Stimulated activated CD4-positive, alpha-beta T cell treated with anti-CD3 and anti-CD28 coated beads, Interleukin-12 subunit alpha, Interleukin-12 subunit beta, amount 100 ng/mL, for 48 hours (primary cell): Measurements from ENCODE around the gene SCARB1.

Experiments used
- DNase-seq, 3 donors: peaks; one replicate each; pipeline ENCODE4 v3.0.0-alpha.2; 2020; ENCODE audit warnings: low read depth in 2 of 3, low spot score in 1 of 3

The SCARB1 gene

DNA sequence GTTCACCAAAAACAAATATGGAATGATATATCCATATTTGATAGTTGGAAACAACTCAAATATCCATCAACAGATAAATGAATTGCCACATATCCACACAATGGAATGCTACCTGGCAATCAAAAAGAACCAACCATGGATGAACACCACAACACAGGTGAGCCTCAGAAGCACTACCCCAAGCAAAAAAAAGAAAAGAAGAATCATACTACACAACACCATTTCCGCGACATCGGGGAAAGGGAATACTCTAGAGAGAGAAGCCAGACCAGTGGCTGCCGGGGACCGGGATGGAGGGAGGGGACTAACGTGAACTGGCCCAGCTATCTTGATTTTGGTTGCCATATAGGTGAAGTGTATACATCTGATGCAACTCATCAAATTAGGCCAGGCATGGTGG, 41.4 kb downstream of the SCARB1 start:
- no peak for DNase-seq

DNA sequence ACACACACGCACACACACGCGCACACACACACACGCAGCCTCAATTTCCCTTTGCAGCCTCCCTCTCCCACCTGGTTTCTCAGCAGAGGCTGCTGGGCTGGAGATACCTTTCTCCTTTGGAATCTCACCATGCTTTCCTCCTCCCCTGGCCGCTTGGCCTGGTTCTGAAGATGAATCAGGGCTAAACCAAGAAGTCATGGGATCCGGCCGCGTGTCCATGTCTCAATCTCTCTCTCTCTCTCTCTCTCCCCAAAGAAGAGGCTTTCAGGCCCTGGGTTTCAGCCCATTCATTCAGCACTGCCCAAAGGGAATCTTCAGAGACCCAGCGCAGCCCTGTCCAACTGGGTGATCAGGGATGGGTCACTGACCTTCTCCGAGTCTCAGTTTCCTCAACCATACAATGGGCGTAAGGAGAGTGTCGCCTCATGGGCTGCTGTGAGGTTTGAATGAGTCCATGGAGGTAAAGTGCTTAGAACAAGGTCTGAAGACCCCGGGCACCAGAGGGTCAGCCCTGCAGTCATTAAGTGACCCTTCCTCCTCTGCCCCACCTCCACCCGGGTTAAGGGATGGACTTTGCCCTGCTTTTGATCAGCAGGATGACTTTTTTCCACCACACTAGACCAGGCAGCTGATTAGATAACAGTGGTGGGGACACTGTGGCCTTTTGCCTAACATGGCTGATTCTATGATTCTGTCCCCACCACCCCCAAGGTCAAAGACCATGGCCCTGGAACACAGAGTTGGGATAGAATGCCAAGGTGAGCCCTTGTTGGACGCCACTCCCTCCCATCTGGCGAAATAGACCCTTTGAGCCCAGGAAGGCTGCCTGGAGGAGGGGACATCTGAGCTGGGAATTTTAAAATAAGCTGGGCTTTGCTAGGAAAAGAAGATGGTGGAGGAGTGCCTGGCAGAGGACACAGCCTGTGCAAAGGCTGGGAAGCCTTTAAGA, 42.1 kb downstream of the SCARB1 start:
- no peak for DNase-seq

DNA sequence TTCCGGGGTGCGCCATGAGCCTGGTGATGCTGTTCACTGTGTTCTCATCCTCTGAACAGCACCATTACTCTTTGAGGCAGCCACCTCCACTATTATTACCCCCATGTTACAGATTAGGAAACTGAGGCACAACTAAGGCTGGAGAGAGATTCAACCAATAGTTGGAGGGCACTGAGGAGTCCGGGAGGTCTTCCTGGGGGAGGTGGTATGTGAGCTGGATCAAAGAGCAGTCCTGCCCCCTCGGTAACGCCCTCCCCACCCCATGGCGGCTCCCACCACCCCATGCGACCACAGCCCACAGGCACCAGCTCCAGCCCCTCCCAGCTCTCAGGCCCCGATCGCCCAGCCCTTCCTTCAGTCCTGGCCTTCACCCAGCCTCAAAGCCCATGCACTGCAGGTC, 43.5 kb downstream of the SCARB1 start:
- DNase-seq = no peak

DNA sequence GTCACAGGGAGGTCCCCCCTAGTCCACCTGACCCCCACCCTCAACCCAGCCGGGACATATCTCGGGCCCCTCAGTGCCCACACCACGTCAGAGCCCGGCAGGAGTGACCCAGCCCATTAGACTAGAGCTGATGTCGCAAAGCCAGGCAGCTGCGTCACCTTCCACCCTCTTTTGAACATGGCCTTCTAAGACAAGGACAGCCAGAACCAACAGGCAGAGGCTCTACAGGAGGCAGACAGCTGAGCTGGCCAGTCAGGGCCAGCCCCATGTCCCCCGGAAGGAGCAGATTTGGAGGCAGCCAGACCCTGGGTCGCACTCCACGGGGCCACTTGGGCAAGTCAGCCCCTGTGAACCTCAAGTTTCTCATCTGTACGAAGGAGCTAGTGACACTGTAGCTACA, 44.1 kb downstream of the SCARB1 start:
- no peak for DNase-seq

DNA sequence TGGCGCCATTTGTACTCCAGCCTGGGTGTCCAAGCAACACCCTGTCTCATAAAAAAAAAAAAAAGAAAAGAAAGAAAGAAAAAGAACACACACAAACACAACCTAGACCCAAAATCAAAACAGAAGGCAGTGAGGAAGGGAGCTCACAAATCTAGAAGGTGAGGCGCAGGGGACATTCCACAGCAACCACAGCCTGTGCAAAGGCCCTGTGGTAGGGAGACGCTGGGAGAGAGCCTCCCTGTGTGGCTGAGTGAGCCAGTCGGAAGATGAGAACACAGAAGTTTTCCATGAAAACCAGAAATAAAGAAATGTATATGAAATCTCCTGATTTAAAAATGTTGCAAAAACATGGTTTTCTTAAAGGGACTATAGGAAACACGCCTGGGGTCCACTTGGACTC, 44.6 kb downstream of the SCARB1 start:
- no peak for DNase-seq

DNA sequence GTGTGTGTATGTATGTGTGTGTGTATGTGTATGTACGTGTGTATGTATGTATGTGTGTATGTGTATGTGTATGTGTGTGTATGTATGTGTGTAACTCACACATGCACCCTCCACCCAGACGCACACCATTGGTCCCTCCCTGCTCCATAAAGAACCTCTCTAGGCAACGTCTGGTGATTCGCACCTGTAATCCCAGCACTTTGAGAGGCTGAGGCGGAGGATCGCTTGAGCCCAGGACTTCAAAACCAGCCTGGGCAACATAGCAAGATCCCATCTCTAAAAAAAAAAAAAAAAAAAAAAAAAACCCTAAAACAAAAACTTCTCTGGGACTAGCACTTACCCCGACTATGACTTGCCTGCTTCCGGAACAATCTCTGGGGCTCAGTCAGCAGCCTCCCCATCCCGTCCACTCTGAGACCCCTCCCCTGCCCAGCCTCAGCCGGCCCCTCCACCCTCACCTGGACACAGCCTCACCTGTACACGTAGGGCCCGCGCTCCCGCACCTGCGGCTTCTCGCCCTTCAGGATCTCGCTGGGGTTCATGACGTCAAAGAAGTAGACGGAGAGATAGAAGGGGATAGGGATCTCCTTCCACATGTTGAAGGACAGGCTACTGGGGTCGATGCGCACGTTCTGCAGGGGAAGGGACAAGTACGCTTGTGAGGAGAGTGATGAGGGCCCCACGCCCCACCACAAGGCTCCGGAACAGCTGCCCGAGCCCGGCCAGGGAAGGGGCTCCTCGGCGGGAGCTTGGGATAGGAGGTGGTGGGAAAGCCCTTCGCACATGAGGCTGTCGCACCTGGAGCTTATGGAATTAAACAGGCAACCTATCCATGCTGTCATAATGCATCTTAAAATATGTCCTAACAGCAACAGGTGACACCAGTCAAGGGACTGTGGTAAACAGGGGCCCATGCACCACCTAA, 46.3 kb downstream of the SCARB1 start:
- no peak for DNase-seq

DNA sequence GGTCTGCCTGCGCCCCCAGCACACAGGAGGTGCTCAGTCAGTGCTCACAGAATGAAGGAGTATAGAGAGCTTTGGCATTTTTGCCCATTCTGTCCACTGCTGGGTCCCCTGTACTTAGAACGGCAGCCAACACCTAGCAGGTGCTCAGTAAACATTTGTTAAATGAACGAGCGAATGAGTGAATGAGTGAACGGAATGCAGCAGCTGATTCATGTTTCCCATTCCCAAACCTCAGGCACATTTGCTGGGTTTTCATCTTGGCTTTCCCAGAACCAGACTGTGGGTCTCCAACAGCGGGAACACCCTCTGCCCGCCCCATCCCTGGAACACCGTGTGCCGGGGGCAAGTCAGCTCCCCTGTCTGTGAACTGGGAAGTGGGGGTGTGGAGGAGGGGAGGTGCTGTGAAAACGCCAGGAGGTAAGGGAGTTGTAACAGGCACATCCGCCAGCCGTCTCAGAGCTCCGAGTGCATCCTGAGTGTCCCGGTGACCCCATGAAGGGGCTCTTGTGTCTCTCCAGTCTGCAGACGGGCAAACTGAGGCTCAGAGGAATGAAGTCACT, 47.3 kb downstream of the SCARB1 start:
- DNase-seq = no peak

DNA sequence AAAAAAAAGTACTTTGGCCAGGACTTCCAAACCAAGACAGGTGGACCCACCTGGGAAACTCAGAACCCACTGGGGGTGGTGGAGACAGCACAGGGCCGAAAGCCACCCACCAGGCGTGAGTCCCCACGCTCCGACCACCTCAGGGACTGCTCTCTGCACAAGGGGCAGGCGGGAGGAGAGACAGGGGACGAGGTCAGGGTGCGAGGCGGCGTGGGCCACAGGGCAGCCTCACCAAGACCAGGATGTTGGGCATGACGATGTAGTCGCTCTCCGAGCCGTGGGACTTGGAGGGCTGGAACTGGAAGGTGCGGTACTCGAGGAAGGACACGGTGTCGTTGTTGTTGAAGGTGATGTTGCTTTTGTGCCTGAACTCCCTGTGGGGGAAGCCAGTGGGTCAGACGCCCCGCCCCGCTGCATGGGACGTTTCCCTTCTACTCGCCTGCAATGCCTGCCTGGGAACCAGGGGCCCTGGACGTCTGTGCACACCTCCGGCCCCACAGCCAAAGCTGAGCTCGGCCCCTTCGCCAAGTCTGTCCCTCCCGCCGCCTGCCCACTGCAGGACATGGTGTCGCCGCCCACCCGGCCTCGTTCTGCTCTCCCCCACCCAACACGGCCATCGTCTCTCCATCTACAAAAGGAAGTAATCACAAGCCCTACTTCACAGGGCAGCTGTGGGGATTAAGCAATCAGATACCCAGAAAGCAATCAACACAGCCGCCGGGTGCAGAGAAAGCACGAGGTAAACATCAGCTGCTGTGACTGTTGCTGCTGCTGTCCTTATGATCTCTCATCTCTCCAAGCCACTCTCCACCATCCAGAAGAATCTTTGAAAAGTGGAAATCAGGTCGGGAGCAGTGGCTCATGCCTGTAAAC, 48.7 kb downstream of the SCARB1 start:
- no peak for DNase-seq

DNA sequence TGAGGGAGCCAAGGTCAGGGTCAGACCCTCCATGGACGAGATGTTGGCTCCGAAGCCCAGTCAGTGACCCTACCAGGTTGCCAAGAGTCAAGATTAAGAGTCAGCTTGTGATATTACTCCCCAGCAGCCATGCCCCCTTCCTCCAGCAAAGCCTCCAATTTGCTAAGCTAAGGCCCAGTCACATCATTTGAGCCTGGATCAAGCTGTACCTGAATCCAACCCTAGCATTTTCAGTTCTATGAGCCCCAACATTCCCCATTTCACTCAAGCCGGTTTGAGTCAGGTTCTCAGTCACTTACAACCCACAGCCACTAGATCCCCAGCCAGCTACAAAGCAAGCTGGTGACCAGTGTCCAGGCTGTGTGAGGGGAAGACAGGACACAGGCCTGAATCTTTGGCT, 49.9 kb downstream of the SCARB1 start:
- no peak for DNase-seq

DNA sequence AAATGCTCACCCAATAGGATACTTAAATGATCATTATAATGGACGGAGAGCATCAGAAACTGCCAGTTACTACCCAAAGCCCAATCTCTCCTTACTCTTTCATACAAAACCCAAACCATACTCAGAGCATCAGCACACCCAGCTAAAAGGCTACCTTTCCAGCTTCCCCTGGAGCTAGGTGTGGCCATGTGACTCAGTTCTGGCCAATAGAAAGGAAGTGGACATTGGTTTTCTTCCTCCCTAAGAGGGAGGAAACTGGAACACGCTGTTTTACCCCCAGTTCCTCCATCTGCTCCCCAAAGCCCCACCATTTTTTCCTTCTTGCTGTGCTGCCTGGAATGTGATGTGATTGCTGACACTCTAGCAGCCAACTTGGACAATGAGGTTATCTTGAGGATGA, 50.7 kb downstream of the SCARB1 start:
- DNase-seq = no peak

DNA sequence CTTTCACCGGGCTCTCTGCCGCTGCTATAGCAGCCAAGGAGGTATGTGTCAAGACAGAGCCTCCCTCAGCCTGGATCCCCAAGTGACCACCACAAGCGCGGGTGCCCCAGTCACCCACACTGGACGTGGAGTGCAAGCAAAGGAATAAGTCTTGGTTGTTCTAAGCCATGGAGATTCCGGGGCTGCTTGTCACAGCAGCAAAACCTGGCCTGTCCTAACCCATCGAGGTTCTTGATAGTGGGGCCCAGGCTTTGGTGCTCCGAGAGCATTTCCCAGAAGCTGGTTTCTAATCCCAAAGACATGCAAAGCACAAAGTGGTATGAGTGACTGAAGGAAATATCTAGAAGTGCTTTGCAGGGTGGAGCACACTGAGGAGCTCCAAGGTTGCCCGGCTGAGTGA, 51.3 kb downstream of the SCARB1 start:
- no peak for DNase-seq

DNA sequence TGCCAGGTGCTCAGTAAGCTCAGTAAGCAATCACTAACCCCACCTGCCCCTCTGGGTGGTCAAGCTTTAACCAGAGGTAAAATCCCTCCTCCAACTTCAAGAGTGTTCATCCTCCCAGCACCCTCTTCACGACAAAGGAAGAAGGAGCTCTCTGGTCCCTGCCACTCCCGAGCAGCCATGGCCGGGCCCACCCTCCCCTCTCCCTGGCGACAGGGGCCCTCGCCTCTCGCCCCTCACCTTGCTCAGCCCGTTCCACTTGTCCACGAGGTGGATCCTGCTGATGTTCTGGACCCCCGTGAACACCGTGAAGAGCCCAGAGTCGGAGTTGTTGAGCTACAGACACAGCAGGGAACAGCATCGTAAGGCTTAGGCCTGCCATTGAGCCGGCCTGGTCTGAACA, 52.0 kb downstream of the SCARB1 start:
- DNase-seq = no peak

DNA sequence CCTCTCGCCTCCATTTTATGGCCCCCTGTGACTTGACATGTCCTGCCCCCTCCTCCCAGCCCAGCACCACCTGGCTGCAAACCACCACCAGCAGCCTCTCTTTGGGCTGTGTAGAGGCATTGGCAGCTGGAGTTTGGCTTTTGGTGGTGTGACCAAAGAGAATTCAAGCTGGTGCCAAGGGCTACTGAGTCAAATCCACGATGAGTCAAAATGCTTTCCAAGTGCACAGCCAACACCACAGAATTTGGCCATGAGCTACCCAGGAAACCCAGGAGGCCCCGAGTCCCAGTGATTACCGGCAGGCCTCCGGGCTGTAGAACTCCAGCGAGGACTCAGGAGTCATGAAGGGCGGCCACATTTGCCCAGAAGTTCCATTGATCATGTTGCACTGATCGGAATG, 53.8 kb downstream of the SCARB1 start:
- no peak for DNase-seq

DNA sequence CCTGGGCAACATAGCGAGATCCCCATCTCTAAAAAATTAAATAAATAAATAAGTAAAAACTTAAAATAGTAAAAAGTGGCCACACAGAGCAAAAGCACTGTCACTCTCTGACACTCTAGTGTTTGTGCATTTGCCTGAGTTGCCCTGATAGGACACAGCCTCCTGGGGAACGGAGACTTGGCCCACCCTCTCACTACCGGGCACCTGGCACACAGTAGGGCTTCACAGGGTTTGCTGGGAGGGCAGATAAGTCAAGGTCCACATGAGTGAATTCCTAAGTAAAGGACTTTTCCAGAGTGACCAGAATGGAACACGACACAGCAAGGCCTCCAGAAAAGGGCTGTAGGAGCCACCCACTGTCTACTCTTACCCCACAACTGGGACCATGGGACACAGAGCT, 54.3 kb downstream of the SCARB1 start:
- no peak for DNase-seq

DNA sequence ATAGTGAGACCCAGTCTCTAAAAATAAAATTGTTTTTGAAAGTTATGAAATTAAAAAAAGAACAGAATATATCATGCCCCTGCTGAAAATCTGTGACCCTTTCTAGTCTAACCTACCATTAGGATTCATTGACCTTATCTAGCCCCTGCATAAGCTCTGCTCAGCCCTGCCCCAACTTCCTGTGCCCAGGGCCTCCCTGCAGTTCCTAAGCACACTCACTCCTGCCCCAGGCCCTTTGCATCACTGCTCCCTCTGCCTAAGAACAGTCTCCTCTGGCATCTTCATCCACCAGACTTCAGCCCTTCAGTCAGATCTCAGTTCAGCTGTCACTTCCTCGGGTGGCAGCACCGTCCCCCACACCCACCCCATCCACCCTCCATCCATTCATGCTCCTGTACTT, 55.4 kb downstream of the SCARB1 start:
- DNase-seq = no peak

DNA sequence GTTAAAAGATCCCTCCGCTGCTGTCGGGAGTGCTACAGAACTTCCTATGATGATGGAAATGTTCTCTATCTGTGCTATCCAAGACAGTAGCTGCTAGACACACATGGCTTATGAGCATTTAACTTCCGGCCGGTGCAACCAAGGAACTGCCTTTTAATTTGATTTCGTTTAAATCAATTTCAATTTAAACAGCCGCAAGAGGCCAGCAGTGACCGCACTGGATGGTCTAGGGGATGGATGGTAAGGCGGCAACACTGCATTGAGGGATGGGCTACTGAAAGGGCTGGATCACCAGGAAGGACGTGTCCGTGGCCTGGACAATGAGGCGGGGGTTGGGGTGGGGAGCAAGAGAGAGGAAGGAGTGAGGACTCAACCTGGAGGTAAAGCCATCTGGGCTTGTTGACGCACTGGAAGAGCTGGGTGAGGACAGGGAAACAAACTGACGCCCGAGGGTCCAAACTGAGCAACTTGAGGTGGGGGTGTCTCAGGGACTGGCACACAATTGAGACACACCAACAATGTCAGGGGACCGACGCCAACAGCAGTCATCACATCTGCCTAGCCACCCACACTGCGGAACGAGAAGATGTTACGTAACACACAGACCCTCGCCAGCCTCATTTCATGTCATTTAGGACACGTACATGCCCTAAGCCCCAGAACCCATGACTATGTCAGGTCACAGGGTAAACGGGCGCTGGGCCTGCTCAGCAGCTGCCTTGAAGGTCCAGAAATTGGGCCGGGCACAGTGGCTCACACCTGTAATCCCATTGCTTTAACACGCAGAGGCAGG, 57.6 kb downstream of the SCARB1 start:
- DNase-seq = no peak

DNA sequence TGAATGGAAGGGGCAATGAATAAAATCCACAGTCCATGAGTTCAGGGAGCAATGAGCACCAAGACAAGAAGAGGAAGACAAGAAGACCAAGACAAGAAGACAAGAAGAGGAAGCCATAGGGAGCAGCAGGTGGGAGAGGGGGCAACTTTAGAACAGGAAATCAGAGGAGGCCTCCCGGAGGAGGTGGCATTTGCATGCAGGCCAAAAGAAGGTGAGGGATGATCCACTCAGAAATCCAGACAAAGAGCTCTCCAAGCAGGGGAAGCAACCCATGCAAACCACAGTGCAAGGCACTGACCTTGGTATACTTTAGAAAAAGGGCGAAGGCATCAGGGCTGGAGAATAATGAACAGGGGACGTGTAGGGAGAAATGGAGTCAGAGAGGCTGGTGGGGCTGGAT, 58.6 kb downstream of the SCARB1 start:
- DNase-seq = no peak

DNA sequence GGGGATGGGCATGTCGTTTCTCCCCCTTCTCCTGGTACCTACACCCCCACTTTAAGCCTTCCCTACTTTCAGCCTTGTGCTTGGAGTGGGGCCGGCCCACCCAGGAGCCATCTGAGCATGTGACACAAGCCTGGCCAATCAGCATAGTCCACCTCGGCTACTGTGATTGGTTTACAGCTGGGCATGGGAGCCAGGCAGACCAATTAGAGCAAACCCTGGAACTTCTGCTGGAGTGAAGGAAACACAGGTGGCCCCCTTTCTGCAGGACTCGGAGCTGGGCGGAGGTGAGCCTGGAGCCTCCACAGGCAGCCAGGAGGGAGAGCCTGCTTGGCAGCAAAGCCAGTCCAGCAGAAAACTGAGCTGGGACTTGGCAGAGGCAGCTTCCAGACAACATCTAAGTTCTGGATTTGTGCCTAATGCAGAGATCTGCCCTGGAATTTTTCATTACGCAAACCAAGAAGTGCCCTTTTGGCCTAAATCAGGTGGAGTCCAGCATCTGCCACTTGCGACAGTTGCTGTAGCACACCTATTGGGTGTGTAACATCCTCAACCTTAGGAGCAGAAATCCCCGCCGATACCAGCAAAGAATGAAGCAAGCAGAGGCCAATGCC, 59.5 kb downstream of the SCARB1 start:
- DNase-seq = no peak

DNA sequence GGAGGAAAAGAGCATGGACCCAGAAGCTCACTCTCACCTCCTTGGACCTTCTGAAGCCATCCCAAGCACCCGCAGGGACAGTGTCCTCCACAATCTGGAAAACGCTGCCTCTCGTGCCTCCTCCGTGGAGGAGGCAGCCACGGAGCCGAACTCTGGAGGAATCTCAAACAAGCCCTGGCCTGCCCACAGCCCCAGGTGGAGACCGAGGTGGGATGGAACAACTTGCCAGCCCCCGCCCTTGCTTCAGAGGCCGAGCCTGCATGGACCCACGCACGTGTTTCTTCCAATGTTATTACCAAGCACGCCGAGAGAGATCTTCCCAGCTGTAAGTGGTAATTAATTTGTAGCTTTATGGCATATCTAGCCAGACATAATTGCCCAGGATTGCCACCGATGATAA, 61.3 kb downstream of the SCARB1 start:
- no peak for DNase-seq

DNA sequence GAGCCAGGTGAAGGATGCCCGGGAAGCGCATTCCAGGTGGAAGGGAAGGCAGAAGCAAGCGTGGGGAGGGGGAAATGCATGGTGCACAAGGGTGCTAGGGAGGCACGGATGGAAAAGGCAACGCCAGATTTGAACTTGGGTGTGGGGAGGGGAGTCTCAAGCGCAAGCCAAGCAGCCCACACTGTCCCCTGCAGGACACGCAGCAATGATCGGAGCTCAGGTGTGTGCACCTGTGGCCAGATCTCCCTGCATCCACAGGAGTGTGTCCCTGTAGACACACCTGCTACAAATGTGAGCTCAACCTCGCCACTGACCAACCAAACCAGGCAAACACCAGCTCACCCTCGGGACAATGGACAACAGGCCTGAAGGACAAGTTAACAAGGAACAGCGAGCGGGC, 63.2 kb downstream of the SCARB1 start:
- no peak for DNase-seq
